ENCODE data around the gene FAAP20. TPM values are rescaled to one million over a fixed set of nuclear protein-coding genes. Genes with fewer than 3 reads are reported as not detected.

The FAAP20 gene
- total RNA-seq, 1 experiment from 2014 or later = 133 TPM

- H3K27ac Mint-ChIP-seq = peak overlapping the region; percentile 43; the same call in 1 of the 2 replicates
- H3K36me3 Mint-ChIP-seq = peaks cover 12% of the 10 kb centered on the region
- ATAC-seq (no peak), DNase-seq (ENCODE audit: low spot score) (no peak)
- POLR2A ChIA-PET = no interaction called here
- H3K9me3 Mint-ChIP-seq = no peaks in the 10 kb centered on the region
- CTCF ChIA-PET = interaction anchor here (1.2 to 3.9 kb wide), 5 partner anchors 11 to 118 kb away, joined by 3 to 39 read pairs (median 6); no protein-coding TSS in a partner anchor
- H3K4me1 Mint-ChIP-seq = no peaks in the 10 kb centered on the region
- H3K4me3 Mint-ChIP-seq = no peak overlapping the region
- TF ChIP-seq TEAD4 (CRISPR knock-in tag; IDR thresholded peaks at IDR 0.05) (no peak), ATF2 (CRISPR knock-in tag; IDR thresholded peaks at IDR 0.05; ENCODE audit: borderline replicate concordance, low read depth) (no peak), TP53 (CRISPR knock-in tag; IDR thresholded peaks at IDR 0.05) (no peak), CBFB (CRISPR knock-in tag; IDR thresholded peaks at IDR 0.05; ENCODE audit: low read depth) (no peak), MYBL2 (CRISPR knock-in tag; IDR thresholded peaks at IDR 0.05) (no peak), ZSCAN18 (CRISPR knock-in tag; IDR thresholded peaks at IDR 0.05) (no peak), ZNF396 (CRISPR knock-in tag; IDR thresholded peaks at IDR 0.05; ENCODE audit: borderline replicate concordance) (no peak), CREB1 (CRISPR knock-in tag; IDR thresholded peaks at IDR 0.05) (no peak), AR (CRISPR knock-in tag; IDR thresholded peaks at IDR 0.05) (no peak), FOXP4 (CRISPR knock-in tag; IDR thresholded peaks at IDR 0.05) (no peak), ZNF232 (CRISPR knock-in tag; IDR thresholded peaks at IDR 0.05) (no peak), GTF2I (CRISPR knock-in tag; conservative IDR thresholded peaks at IDR 0.05) (no peak)
- H3K27me3 Mint-ChIP-seq (ENCODE audit: low read depth) = no peaks in the 10 kb centered on the region
Observed at GRCh38 chr1:2163205-2163604, 31.4 kb downstream of the FAAP20 start.

GRCh38 chr1:2160451-2161300, 33.9 kb downstream of the FAAP20 start:
- H3K4me1 Mint-ChIP-seq = no peaks in the 10 kb centered on the region
- no peaks in the 10 kb centered on the region for H3K27me3 Mint-ChIP-seq (ENCODE audit: low read depth)
- ChIA-PET CTCF (interaction anchor here (1.4 kb wide), 1 partner anchor 21 kb away, joined by 6 read pairs; no protein-coding TSS in a partner anchor), POLR2A (no interaction called here)
- H3K4me3 Mint-ChIP-seq = no peak overlapping the region
- no peak for DNase-seq (ENCODE audit: low spot score)
- TF ChIP-seq ATF2 (CRISPR knock-in tag; IDR thresholded peaks at IDR 0.05; ENCODE audit: borderline replicate concordance, low read depth) (no peak), KAT7 (CRISPR knock-in tag; IDR thresholded peaks at IDR 0.05; ENCODE audit: borderline replicate concordance) (no peak), ZNF512 (CRISPR knock-in tag; IDR thresholded peaks at IDR 0.05; ENCODE audit: borderline replicate concordance) (no peak), PRRX2 (CRISPR knock-in tag; IDR thresholded peaks at IDR 0.05) (no peak)
- H3K27ac Mint-ChIP-seq = no peak overlapping the region
- ATAC-seq = no peak
- H3K9me3 Mint-ChIP-seq = no peaks in the 10 kb centered on the region
- peaks cover 23% of the 10 kb centered on the region for H3K36me3 Mint-ChIP-seq

Measured in WTC11 (cell line).